ENCODE results near the gene MGAM2.
"Not testable (repeated sequence)": the region's sequence is repeated elsewhere in the genome, so short reads cannot be mapped to it uniquely, and the experiment has no call there.

MGAM2 gene

DNA sequence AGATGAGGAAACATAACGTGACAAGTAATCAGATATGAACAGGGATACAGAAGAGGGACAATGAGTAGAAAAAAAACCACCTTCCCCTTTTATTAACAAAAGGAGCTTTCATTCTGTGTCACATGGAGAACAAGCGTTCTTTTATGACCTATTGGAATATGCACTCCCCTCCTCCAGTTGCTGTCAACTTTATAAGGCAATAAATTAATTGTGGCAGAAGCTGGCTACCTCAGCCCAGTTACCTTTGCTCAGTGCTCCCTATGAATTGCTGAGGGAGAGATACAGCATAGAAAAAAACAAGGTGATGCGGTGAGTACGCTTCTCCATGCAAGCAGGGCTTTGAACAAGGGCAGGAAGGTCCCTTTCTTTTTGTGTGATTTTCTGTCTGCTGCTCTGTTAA is at the start of gene MGAM2:
TSS of gene MGAM2 (plus strand) at position 220 of the 400 bp plus-strand sequence. CDS start 5,156 bp downstream, outside the sequence.
- no peak for DNase-seq (ENCODE audit: low read depth)

DNA sequence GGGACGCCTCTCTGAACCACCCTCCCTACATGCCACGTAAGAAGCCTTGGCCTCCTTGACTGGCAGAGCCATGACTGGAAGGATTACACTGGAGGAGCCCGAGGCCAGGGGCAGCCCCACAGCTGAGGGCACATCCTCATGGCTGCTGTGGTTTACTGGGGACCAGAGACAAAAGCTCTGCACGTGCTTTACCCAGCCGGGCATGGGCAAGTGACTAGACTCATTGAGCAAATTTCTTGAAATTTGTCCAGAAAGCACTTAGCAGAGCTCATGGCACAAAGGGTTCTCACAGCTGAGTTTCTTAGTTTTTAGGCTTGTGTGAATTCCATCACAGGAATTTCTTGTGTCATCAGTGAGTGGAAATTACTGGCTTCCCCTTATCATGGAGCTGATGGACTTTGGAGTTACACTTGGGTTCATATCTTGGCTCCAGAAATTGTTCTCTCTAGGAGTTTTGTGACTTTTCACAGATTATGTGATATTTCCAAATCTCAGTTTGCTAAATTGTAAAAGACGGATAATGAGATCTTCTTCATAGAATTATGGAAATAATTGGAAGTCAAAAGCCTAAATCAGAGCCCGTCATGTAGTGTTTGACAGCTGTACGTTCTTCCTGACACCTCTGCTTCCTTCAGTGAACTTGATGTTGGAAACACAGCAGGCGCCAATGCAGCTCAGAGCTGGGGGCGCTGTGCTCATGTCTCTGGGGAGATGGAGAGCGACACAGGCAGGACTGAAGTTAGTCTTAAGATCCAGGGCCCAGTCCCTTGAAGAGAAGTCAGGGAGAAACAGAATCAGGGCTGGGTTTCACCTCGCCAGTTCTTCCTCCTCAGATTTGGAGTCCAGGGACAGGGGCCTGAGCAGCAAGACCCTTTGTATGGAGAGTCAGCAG is 47.7 kb upstream of the MGAM2 start:
- no peak for DNase-seq (ENCODE audit: low read depth)

DNA sequence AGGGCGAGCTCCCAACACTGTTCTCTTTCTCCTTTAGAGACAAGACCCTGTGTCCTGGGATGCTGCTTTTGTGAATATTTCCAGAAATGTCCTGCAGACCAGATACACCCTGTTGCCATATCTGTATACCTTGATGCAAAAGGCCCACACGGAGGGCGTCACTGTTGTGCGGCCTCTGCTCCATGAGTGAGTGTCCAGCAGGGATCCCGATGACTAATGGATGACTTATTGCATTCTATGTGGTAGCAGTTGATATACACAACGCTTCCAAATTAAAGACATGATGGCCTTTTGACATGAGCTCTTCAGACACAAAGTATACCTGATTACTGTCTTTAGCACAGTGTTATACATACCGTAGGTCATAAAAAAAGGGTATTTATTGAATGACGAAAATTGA is 45.0 kb upstream of the MGAM2 start:
- DNase-seq (ENCODE audit: low read depth): no peak

DNA sequence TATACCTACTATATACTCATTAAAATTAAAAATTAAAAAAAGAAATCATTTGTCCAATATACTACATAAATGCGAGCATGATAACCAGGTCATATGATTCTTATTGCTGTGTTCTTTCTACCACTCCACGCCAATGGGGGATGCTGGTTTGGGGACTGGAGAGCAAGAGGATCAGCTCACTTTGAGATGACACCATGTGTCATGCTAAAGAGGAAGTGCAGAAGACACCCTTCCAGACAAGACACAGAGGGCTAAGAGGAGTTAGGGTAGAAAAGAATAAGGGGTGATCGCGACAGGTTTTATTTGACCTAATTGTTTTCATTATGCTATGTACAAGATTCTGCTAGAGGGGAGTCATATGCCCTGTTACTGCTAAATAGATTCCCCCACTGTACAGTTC is 33.8 kb upstream of the MGAM2 start:
- no peak for DNase-seq (ENCODE audit: low read depth)

DNA sequence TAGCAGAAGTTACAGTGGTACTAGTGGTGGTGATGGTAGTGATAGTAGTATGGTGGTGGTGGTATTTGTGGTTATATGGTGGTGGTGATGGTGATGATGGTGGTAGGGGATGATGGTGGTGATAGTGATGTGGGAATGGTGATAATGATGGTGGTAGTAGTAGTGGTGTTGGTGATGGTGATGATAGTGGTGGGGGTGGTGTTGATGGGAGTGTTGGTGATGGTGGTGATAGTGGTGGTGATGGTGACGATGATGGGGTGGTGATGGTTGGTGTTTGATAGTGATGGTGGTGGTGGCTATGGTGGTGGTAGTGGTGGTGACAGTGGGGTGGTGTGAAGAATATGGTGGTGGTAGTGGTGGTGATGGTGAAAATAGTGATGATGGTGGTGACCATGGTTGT is 27.9 kb upstream of the MGAM2 start:
- no peak for DNase-seq (ENCODE audit: low read depth)

DNA sequence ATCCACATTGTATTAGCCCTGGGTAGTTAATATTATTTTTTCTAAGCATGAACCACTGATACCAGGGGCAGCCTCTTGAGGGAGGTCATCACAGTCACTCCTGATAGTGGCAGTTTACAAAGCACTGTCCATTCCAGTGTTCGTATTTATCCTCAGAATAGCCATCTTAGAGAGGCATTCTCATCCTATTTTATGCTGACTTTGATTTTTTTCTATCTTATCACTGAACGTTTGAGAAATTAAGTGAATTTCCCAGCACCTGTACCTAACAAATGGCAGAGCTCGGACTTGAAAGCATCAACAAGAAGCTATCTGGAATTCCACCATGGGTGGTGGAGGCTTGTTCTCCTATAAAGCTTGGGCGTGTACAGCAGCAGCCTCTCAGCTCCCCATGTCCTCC is 26.1 kb upstream of the MGAM2 start:
- no peak for DNase-seq (ENCODE audit: low read depth)

DNA sequence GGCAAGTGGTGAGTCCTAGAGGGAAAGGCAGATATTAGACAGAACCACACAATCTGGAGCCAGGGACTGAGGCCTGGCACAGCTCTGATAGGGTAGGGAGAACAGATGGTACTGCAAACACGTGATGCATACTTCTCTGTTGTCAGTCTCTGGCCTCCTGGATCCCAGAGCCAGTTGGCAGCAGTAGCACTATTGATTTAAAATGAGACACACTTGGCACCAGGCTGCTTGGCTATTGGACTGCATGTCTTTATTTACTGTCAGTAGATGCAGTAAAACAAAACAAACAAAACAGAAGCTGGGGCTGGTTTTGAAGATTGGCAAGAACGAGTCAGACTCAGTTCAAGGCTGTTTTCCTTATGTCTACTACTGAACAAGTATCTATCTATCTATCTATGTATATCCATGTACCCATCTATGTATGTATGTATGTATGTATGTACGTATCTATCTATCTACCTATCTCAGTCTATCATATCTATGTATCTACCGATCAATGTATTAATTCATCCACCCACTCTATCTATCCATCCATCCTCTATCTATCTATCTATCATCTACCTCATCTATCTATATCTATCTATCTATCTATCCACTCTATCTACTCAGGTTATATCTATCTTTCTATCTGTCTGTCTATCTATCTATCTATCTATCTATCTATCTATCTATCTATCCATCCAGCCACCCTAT is 23.4 kb upstream of the MGAM2 start:
- no peak for DNase-seq (ENCODE audit: low read depth)

DNA sequence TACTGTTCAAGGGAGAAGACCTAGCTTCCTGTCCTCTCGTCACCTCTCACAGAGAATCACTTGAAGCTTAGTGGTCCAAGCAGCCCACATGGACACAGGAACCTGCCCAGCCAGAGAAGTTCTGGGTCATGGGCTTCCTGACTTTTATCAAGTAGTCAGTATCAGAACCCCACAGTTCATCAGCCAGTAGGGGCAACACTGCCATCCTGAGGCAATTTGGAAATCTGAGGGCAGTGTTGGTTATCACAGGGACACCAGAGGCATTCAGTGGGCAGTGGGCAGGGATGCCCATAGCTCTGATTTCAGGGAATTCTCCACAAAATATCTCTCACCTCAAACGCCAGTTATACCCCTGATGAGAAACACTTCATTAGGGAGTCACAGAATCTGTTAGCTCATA is 22.5 kb upstream of the MGAM2 start:
- no peak for DNase-seq (ENCODE audit: low read depth)

DNA sequence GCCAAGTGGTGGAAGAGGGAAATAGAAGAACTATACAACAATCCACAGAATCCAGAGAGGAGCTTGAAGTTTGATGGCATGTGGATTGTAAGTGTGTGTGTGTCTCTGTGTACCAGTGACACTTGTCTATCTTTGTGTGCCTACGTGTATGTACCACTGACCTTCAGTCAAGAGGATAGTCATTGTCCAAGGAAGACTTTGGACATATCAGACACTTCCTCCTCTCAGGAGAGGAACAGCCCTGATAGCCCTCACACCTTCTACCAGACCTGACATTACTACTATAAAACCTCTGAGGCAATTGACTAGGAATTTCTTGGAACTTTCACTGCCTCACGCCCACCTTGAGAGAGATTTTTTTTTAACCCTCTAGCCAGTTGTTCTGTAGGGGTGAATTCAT is 19.6 kb upstream of the MGAM2 start:
- no peak for DNase-seq (ENCODE audit: low read depth)

DNA sequence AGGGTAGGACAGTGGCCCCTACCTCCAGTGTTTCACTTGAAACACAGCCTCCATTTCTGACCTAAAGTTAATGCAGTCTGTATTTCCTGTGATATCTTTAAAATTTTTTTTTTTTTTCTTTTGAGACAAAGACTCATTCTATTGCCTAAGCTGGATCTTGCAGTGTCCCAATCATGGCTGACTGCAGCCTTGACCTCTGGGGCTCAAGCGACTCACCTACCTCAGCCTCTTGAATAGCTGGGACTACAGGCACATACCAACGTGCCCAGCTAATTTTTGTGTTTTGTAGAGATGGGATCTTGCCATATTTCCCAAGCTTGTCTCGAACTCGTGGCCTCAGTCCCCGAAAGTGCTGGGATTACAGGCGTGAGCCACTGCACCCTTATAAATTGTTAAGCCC is 16.7 kb upstream of the MGAM2 start:
- DNase-seq (ENCODE audit: low read depth): no peak

DNA sequence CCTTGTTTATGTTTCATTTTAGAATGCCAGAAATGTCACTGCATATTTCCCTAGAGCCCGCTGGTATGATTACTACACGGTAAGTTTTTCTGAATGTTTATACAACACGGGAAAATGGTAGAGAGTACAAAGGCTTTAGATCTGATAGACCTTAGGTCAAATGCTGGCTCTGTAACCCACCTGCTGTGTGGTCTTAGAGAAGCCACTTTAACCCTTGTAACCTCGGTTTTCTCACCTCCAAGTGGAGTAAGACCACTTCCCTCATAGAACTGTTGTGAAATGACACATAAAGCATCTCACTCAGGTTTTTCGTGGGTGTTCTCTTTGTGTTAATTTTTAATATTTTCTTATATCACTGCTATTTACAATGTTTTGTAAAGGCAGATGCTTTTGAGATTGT is 13.9 kb upstream of the MGAM2 start:
- DNase-seq (ENCODE audit: low read depth): no peak

DNA sequence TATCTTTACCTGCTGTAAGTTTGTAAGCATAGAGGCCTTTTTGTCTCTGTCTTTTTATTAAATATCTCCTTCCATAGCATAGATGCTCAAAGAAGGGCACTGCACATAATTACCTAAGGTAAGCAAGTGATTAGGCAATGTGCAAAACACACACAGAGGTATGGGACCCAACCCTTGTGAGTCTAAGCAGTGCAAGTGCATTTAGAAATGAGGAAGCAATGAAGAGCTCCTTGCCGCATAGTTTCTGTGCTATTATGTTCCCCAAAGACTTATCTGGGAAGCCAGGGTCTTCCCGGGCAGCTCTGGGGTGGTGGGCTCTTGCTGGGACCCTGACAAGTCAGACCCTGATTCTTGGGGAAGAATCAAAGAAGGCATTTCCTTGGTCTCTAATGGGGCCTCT is 13.5 kb upstream of the MGAM2 start:
- no peak for DNase-seq (ENCODE audit: low read depth)

DNA sequence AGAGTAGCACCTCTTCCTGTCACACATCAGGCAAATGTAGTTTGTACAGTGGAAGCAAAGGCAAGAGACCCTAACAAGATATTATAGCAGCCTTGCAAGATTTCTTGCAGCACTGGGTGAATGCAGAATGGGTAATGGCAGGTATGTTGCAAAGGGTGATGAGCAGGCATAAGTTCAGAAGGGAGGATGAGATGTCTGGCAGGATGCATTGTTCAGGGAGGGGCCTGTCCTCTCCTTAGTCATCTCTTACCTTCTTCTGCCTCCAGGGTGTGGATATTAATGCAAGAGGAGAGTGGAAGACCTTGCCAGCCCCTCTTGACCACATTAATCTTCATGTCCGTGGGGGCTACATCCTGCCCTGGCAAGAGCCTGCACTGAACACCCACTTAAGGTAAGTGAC is 12.2 kb upstream of the MGAM2 start:
- not testable (repeated sequence) for DNase-seq (ENCODE audit: low read depth)

DNA sequence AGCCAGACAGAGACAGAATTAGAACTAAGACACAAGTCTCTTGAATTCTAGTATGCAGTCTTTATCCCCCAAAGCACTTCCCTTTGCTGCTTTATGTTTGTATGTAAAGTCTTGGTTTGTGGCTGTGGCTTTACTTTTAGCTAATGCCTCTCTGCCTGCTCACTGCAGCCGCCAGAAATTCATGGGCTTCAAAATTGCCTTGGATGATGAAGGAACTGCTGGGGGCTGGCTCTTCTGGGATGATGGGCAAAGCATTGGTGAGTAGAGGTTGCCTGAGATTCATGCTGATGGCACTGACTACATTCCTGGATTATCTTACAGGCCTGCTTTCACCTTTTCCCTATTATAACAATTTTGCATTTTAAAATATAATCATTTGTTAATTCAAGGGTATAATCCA is 10.9 kb upstream of the MGAM2 start:
- DNase-seq (ENCODE audit: low read depth): no peak

DNA sequence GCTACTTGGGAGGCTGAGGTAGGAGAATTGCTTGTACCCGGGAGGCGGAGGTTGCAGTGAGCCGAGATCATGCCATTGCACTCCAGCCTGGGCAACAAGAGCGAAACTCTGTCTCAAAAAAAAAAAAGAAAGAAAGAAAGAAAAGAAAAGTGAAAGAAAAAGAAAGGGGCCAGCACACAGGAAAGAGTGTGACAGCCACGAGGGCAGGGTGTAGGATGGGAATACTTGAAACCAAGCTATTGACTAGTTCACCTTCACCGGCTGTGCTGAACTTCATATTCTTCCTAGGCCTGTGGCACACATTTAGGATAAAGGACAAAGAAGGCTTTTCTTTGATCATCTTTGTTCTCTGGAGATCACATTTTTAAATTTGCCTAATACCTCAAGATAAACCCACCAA is 9.7 kb upstream of the MGAM2 start:
- not testable (repeated sequence) for DNase-seq (ENCODE audit: low read depth)

DNA sequence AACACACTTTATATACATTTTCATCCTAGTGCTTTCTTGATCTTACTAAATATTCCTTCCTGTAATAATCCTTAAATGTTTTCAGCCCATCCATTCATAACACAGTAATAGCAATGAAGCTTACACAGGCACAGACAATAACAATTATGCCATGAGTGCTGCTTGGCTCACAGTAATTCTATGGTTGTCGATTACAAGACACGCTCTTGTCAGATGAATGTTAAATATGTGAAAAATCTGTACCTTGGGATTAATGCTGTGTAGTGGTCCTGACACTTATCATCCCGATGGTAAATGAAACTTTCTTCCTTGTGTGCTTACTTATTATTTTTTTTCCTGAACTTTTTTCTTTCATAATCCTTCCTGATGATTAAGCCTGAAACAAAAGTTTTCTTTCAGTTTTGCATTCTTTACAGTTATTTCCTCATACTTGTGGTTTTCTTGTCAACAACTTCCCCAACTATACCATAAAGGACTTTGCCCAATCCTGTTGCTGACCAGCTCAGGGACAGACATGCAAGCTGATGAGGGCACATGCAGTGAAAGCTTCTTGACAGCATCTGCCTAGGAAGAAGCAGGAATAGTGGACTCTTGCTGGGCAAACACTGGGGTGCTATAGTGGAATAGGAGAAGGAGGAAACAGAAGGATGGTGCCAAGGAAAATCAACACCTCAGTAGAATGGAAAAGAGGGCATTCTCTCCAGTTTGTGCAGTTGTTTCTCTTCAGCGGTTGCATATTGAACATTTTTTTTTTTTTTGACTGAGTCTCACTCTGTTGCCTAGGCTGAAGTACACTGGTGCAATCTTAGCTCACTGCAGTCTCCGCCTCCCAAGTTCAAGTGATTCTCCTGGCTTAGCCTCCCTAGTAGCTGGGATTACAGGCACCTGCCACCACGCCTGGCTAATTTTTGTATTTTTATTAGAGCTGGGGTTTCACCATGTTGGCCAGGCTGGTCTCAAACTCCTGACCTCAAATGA is 6.7 kb upstream of the MGAM2 start:
- DNase-seq (ENCODE audit: low read depth): no peak

DNA sequence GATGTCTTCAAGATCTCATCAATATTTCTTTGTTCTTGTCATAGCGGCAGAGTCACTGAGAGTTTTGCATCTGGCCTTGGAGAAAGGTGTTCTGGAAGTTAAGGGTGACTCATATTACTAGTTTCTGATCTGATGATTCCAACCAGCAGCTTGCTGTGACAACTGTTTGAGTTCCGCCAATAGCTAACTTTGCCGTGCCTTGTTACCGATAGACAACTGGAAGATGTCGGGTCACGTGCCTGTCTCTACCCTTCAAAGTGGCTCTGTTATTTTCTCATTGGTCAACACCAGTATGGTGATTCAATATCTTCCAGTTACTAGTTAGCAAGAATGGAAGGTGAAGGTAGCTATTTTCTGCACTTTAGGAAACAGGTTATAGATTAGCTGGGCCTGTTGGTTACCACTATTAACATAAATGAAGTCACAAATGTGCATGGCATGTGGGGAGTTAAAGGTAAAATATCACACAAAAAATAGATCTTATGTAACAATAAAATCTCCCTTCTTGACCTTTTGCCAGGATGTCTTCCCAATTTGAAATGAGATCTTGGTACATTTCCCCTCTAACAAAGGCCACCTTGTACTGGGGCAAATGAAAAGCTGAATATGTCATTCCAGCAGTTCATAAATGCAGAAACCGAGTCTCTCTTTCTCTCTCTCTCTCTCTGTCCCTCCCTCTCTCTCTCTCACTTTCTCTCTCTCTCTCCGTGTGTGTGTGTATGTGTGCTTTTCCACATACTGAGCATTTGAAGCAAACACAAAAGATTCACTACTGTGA is 2.6 kb upstream of the MGAM2 start:
- DNase-seq (ENCODE audit: low read depth): no peak

DNA sequence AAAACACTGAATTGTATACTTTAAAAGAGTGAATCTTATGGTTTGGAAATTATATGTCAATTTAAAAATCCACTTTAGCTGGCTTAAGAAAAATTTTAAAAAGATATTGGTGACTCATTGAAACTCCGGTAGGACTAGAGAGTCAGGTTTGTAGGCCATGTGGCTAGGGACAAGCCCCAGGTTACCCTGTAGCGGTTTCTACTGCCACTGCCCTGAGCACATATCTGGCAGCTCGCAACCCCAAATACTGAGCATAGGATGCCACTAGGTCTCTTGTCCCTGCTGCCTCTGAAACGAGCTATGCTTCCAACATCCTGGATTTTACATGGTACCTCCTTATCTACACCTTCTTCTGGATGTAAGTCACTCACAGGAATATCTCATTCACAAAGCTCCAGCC is 1.4 kb upstream of the MGAM2 start:
- no peak for DNase-seq (ENCODE audit: low read depth)

DNA sequence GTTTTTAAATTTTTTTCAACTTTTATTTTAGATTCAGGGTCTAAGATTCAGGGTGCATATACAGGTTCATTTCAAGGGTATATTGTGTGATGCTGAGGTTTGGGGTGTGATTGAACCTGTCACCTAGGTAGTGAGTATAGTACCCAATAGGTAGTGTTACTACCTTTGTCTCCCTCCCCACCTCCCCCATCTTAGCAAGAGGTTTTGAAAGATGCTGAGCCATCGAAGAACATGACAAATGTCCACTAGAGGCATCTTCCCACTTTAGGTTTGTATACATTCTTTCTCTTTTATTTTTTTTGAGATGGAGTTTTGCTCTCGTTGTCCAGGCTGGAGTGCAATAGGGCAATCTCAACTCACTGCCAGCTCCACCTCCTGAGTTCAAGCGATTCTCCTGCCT is 880 bp upstream of the MGAM2 start:
- no peak for DNase-seq (ENCODE audit: low read depth)

DNA sequence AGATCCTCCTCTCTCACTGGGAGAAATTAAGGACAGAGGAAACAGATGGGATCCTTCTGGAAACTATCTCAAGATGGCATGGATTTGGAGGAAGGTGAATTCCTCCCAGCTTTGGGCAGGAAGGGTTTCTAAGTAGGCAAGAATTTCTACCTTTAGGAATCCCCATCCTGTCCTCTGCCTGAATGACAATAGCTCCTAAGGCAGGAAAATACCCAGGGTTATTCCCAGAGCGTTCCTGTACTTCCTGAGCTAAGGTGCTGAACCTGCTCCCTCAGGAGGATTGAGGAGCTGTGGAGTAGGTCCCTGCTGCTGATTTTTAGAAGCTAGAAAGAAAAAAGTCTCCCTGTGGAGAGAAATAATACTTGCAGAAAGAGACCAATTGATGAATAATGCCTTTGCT is 568 bp downstream of the MGAM2 start:
- DNase-seq (ENCODE audit: low read depth): no peak

DNA sequence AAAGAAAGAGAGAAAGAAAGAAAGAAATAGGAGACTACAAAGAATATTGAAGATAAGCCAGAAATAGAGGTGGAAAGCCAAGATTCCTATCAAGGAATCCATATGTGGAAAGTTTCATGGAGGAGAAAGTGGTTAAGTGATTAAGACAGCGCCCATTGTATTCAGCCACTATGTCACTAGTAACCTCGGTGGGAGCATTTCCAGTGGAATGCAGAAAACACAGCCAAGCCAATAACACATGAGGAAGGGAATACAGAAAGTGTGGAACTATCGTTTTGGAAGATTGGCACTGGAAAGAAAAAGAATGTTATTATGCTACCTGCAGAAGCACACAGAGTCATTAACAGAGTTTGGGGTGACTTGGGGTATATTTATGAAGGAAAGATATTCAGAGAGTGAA is 2.7 kb downstream of the MGAM2 start:
- DNase-seq (ENCODE audit: low read depth): no peak

DNA sequence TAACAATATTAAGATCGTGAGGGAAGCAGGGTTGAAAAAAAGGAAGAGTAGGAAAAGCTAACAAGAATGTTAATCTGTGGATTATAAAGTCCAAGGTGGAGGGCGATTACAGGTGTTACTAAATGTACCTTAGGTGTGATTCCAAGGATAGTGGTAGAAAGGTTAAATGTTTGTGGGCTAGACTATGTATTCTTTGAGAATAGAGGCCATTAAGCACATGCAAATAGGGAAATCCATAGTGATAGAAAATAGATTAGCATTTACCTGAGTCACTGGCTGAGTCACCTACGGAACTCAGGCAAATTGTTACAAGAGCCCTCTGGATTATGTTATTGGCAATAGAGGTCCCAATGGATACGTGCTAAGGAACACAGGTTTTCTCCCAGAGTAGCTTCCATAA is 9.0 kb downstream of the MGAM2 start:
- no peak for DNase-seq (ENCODE audit: low read depth)

All from HS-27A (cell line).